ENCODE results near the gene SDK2. TPM values are rescaled to one million over a fixed set of nuclear protein-coding genes. Genes with fewer than 3 reads are reported as not detected.

Gene SDK2
- total RNA-seq, 4 donors from 2014 or later: 1.5 to 7.0 (median 3.7) TPM

DNA sequence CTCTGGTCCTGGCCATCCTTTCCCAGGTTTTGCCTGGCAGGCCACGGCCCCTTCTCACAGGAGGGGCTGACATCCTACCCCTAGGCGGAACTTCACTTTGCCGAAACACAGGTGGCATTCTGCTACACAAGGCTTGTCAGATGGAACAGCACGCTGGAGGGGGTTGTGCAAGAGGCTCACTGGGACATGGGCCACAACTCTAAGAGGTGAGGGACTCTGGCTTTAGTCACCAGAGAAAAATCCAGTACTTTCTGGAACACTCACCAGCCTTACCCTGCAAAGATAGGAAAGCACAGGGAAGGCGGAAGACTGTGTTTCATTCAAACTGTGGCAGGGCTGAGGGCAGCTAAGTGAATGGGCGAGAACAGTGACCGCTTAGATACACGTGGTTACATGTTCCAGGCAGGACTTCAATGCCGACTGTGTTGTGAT lies 350.7 kb downstream of the SDK2 start:
- H3K4me1 ChIP-seq: peaks cover 74 to 85% of the 10 kb centered on the region in 2 donors
- no peaks in the 10 kb centered on the region for H3K9me3 ChIP-seq
- intact Hi-C loops (cut with DNase I): no loop called here
- no peak overlapping the region for H3K4me3 ChIP-seq (replicated peaks in 1 of 3)
- H3K27ac ChIP-seq: peak overlapping the region; percentile 94 to 98 (median 94)
- H3K27me3 ChIP-seq: no peaks in the 10 kb centered on the region
- H3K36me3 ChIP-seq: no peaks in the 10 kb centered on the region
- 15 to 35% methylated on average over 6 to 9 of the region's 9 CpGs for WGBS, 2 donors
- TF ChIP-seq, protein P1, sequence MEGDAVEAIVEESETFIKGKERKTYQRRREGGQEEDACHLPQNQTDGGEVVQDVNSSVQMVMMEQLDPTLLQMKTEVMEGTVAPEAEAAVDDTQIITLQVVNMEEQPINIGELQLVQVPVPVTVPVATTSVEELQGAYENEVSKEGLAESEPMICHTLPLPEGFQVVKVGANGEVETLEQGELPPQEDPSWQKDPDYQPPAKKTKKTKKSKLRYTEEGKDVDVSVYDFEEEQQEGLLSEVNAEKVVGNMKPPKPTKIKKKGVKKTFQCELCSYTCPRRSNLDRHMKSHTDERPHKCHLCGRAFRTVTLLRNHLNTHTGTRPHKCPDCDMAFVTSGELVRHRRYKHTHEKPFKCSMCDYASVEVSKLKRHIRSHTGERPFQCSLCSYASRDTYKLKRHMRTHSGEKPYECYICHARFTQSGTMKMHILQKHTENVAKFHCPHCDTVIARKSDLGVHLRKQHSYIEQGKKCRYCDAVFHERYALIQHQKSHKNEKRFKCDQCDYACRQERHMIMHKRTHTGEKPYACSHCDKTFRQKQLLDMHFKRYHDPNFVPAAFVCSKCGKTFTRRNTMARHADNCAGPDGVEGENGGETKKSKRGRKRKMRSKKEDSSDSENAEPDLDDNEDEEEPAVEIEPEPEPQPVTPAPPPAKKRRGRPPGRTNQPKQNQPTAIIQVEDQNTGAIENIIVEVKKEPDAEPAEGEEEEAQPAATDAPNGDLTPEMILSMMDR (IDR thresholded peaks at IDR 0.05): peak in 1 of 6 experiments; percentile 7
- TF ChIP-seq POLR2A (IDR thresholded peaks at IDR 0.05): peak in 1 of 2 donors; percentile 69
- peak; percentile 96 for DNase-seq

DNA sequence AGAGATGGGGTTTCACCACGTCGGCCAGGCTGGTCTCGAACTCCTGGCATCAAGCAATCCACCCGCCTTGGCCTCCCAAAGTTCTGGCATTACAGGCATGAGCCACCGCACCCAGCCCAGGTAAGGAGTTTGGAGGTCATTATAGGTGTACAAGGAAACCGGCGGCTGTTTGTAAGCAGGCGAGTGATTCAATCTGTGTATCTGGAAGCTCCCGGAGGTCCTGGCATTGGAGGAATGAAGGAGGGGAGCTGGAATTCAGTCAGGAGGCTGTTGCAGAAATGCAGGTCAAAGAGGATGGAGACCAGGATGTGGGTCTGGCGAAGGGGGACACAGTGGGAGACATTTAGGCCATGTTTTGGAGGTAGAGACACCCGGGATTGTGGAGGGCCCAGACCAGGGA lies 351.2 kb downstream of the SDK2 start:
- no peak overlapping the region for H3K4me3 ChIP-seq (replicated peaks in 1 of 3)
- no peaks in the 10 kb centered on the region for H3K36me3 ChIP-seq
- intact Hi-C loops (cut with DNase I): no loop called here
- H3K27ac ChIP-seq: peak overlapping the region; percentile 94 to 98 (median 94)
- peak in 1 of 2 donors; percentile 40 for DNase-seq
- peaks cover 72 to 85% of the 10 kb centered on the region in 2 donors for H3K4me1 ChIP-seq
- TF ChIP-seq, protein P1 (IDR thresholded peaks at IDR 0.05): peak in 1 of 6 experiments; percentile 3
- TF ChIP-seq POLR2A (IDR thresholded peaks at IDR 0.05): no peak
- H3K27me3 ChIP-seq: no peaks in the 10 kb centered on the region
- WGBS, 2 donors: 58 to 62% methylated on average over 11 of the region's 11 CpGs
- H3K9me3 ChIP-seq: no peaks in the 10 kb centered on the region

DNA sequence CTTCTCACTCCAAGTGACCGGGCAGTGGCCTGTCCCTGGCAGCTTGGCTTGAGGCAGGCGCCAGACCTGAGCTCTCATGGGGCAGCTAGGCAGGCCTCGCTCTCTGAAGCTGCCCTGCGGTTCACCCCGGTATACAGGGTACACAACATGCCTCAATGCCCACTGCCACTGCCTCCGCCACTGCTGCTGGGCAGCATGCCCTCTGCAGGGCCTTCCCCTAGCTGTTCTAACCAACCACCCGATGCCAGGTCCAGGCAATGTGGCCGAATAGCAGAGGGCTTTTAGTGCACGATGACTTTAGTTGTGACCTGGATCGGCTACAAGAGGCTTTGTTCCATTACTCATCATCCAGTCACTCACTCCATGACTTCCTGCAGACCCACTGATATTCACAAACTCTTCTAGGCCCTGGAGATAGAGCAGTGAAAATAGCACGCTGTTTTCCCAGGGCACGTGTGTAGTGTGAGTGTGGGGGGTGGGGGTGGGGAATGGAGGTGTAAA lies 352.2 kb downstream of the SDK2 start:
- H3K27ac ChIP-seq: peak overlapping the region; percentile 94 to 98 (median 94)
- H3K4me3 ChIP-seq (replicated peaks in 1 of 3): peak overlapping the region in 1 of 3 donors; percentile 13
- intact Hi-C loops (cut with DNase I): no loop called here
- no peaks in the 10 kb centered on the region for H3K27me3 ChIP-seq
- peak; percentile 99 for DNase-seq
- peak in 1 of 2 donors; percentile 75 for TF ChIP-seq POLR2A (IDR thresholded peaks at IDR 0.05)
- TF ChIP-seq, protein P1 (IDR thresholded peaks at IDR 0.05): no peak
- peaks cover 73 to 85% of the 10 kb centered on the region in 2 donors for H3K4me1 ChIP-seq
- no peaks in the 10 kb centered on the region for H3K9me3 ChIP-seq
- 4 to 11% methylated on average over 7 of the region's 12 CpGs for WGBS, 2 donors
- no peaks in the 10 kb centered on the region for H3K36me3 ChIP-seq

DNA sequence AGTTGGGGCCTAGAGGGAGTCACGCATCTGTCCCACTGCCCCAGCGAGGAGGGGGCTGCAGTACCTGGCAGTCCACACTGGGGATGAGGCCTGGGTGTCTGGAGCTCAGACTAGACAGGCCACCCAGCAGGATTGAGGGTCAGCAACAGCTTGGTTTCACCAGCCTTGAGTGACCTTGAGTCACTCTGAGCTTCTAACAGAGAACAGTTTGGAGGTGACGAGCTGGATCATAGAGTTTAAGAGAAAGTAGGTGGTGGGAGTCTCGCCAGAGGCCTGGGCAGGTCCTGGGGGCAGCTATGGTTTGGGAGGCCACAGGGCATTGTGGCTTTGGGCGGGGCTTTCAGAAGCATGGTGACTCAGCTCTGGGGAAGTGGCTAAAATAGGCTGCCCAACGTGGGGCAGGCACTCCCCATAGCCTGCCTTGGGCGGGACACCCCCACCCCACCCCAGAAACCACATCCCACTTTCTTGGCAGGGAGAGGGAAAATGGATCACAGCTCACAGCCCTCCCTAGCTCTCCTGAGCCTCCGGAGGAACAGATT lies 352.9 kb downstream of the SDK2 start:
- 34 to 61% methylated on average over 6 to 7 of the region's 8 CpGs for WGBS, 2 donors
- H3K27ac ChIP-seq: peak overlapping the region; percentile 94 to 98 (median 94)
- H3K9me3 ChIP-seq: no peaks in the 10 kb centered on the region
- H3K4me3 ChIP-seq (replicated peaks in 1 of 3): peak overlapping the region in 1 of 3 donors; percentile 13
- H3K4me1 ChIP-seq: peaks cover 76 to 93% of the 10 kb centered on the region in 2 donors
- no peaks in the 10 kb centered on the region for H3K27me3 ChIP-seq
- TF ChIP-seq, protein P1 (IDR thresholded peaks at IDR 0.05): no peak
- no peak for TF ChIP-seq POLR2A (IDR thresholded peaks at IDR 0.05)
- peaks cover 0 to under 1% of the 10 kb centered on the region in 2 donors for H3K36me3 ChIP-seq
- intact Hi-C loops (cut with DNase I): no loop called here
- DNase-seq: peak; percentile 56 to 66

Measured in thyroid gland (tissue), 4 donors.